Caki2 (cell line): ENCODE results near the gene ZNF343. TPM values are rescaled to one million over a fixed set of nuclear protein-coding genes. Genes with fewer than 3 reads are reported as not detected.
"Not testable (repeated sequence)": the region's sequence is repeated elsewhere in the genome, so short reads cannot be mapped to it uniquely, and the experiment has no call there.

ENCODE experiments used
- DNase-seq: peaks from one replicate; pipeline ENCODE4 v3.0.0-alpha.2; 2015; ENCODE audit warnings: low read depth
- in situ Hi-C: cut with HindIII; loops from 2 replicates; pipeline ENCODE4 v1.10.0; 2016; ENCODE audit warnings: low sequenced_read_pairs, low pct_unique_long_range_greater_than_20kb, mixed read lengths
- total RNA-seq: library from RNA; depleted of rRNA; stranded (reverse); fragments of >200 nt; shearing (Covaris generic); gene quantifications from 2 replicates; pipeline ENCODE4 v1.2.3, GENCODE V29; 2014; ENCODE audit warnings: low replicate concordance; rRNA removed

The ZNF343 gene
- total RNA-seq: 4.7 and 22.7 TPM in 2 replicates

DNA sequence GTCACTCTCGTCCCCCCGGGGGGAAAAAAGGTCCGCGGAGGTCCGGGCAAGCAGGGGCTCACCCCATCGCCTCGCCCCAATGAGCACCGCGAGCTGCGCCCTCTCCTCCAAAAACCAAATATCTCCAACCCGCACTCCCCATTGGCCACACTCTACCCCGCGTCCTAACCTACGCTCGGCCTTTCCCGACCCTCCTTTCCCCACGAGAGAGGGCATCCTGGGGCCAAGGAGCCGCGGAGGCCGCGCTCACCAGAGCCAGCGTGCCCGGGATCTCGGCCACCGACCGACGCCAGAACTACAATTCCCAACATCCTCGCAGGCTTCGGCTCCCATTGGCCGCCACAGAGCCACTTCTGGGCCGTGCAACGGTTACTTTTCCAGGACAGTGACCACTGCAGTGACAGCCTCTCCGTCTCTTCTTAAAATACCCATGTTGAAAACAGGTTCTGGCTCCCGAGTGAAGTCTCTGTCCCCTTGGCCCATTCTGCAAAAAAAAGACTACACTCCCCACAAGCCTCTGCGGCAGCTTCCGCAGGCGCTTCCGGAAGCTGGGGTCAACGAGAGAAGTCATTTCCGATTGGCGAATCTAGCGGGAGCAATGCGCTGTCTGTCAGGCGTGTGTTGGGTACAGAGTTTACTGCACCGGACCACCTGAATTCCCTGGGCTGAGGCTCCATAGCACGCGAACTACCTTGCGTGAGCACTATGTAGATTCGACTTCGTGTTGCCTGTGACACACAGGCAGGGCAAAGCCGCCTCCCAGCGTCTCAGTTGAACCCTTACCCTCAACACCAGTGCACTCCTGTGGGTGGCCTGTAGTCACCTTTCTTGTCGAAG lies at the start of gene ZNF343:
Gene ZNF343 (minus strand): TSS at position 285 of the 837 bp plus-strand sequence. CDS start 15,020 bp downstream, outside the sequence.
- in situ Hi-C loops: no loop called here
- DNase-seq: peak; percentile 89

DNA sequence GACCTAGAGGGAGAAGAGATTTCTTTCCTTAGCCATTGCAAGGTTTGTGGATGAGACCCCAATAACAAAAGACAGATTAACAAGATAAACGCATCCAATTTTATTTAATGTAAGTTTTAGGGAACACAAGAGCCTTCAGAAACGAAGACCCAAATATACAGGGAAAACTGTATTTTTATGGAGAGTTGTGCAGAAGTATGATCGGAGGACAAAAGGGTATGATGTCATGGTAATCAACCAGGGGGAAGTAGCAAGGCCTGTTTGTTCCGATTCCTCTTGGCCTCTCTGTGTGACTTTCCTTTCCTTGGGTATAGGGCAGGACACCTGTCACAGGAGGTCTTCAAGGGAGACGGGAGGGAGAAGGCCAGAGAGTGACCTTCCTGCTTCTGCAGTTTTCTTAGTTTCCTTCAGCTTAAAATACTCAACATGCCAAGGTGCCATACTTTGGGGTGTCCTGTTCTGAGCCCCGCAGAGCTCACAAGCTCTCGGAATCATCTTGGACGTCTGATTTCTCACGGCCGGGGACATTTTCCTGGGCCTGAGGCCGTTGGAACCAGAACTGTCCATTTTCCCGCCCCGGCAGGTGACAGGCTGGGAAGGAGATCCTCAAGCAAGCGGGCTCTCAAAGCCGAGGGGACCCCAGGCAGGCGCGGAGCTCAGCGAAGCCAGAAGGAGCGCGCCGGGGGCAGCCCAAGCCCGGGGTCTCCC lies 49.3 kb upstream of the ZNF343 start:
- in situ Hi-C loops: no loop called here
- DNase-seq: no peak

DNA sequence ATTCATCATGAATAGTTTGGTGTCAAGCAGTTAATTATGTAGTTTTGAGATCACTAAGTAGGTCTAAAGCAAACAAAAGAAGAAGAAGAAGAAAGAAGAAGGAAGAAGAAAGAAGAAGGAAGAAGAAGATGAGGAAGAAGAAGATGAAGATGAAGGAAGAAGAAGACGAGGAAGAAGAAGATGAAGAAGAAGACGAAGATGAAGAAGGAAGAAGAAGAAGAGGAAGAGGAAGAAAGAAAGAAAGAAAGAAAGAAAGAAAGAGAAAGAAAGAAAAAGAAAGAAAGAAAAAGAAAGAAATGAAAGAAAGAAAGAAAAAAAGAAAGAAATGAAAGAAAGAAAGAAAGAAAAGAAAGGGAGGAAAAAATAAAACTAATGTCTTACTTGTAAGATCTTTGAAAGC lies 36.9 kb upstream of the ZNF343 start:
- in situ Hi-C loops: no loop called here
- DNase-seq: no peak

DNA sequence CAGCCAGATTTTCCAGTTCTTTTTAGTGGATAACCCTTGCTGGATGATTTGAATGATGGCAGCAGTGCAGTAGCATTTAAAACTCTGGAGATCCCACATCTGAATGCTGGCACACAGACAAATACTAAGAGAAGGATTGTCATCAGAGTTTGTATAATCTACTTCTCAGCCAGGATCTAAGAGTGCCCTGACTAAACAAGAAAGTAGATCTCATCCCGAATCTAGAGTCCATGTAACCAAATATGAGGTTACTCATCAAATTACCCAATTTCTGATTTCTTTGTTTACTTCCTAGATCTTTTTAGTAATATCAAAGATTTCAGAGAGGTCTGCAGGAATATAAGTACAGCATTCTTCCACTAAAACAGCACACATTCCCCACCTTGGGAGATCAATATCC lies 35.5 kb upstream of the ZNF343 start:
- in situ Hi-C loops: no loop called here
- DNase-seq: no peak

DNA sequence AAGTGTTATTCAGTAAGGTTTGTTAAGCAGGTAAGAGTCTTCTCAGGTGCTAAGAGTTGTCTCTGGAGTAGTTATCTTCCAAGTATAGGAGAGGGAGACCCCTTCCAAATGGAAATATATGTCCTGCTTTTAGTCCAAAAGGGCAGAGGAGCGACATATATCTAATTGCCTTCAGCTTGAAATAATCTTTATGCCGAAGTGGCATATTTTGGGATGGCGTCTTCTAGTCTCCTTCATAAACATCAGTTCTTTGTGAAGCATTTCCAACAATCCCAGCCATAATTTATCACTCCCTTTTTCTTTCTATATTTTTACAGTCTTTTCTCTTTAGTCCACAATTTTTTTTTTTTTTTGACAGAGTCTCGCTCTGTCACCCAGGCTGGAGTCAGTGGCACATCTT lies 33.6 kb upstream of the ZNF343 start:
- in situ Hi-C loops: no loop called here
- DNase-seq: no peak

DNA sequence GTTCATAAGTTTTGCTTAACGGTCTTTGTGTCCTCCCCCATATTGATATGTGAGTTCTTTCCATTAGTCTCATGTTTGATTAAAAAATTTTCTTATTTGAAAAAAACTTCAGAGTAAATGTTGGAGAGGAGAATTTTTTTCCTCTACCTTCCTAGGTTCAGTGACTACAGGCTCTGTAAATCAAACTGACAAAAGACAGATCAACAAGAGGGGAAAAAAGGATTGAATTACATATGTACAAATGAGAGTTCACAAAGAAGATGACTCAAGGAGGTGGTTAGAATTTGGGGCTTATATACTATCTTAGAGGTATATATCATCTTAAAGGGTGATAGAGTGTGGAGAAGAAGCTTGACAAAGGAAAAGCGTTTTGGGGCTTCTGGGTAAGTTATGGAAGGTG lies 33.2 kb upstream of the ZNF343 start:
- no peak for DNase-seq
- in situ Hi-C loops: no loop called here

DNA sequence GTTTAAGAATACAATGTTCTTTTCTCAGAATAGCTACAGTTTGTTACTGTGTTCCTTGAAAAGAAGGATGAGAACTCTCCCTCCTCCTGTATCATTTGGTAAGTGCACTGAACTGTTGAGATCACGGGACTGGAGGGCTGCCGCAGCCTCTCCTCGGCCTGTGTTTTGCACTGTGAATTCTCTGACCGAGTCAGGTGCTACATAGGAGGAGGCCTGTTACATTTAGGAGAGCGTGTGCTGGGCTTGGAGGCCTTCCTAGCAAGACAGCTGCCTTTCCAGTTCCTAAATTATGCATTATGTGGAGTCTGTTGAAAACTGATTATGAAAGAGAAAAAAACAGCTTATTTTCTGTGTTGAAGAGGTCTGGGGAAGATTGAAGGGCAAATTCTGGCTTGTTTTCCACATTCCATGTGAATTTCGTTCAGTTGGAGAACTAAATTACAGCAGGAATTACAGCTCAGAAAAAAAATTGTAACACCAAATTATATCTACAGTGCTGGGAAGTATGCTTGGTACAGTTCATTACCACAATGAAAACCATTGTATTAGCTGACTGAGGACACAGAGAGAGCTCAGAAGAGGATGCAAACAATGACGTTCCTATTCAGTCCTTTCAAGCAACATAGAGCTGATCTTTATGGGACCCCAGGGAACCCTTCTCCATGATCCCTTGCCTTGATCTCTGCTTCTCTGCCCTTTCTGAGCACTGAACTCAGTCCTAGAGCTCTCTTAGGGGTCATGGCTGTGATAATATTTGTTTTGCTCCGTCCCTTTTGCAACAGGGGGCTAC lies 30.4 kb upstream of the ZNF343 start:
- no peak for DNase-seq
- in situ Hi-C loops: no loop called here

DNA sequence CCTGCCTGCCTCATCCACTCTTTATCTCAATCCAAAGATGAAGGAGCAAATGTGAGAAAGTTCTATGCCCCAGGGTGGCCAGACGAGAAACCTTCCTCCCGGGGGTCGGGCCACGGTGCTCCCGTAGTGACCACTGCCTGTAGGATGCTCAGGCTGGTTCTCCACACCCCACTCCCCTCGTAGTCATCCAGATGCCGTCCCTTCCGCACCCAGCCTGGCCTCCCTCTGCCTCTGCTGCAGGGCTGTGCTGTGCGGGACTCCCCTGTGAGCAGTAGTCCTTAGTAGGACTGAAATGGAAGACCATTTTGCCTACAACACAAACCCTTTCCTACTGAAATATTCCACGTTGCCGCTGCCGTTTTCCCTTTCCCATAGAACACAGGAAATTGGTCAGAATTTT lies 29.6 kb upstream of the ZNF343 start:
- DNase-seq: no peak
- in situ Hi-C loops: no loop called here

DNA sequence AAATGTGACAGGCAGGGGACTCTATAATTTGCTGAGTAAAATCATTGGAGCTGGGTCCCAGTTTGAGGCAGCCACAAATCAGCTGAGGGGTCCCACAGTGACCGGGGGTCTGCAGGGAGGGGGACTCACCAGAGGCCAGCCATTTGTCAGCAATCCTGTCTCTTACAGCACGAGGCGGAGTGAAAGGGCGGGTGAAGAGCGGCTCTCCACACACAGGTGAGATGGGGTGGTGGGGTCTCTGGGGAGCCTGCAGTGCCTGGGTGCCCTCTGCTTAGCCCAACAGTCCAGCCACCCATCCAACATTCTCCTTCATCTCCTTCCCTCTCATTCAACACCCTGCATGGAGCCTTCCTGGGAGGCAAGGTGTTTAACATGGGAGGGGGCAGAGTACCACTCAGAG lies 28.4 kb upstream of the ZNF343 start:
- in situ Hi-C loops: no loop called here
- no peak for DNase-seq

DNA sequence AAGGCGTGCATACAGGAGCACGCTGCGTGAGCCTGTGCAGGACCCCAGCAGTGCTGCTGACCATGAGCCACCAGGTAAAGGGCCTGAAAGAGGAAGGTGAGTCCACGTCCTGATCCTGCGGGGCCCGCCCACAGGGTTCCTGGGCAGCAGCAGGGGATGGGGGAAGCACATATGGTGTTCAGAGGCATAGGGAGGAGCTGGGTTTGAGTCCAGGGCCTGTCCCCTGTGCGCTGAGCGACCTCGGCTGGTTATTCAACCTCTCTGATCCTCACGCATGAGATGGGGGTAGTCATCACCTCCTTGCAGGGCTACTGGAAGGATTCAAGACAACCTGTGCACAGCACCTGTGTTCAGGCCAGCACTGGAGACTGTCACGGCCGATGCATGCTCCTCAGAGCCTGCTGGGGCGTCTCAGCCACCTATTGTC lies 27.9 kb upstream of the ZNF343 start, which contains the start of gene TMC2:
Gene TMC2 (plus strand): TSS at position 14 of the 427 bp plus-strand sequence. CDS start 49 bp downstream, at position 63.
- DNase-seq: no peak
- in situ Hi-C loops: no loop called here

DNA sequence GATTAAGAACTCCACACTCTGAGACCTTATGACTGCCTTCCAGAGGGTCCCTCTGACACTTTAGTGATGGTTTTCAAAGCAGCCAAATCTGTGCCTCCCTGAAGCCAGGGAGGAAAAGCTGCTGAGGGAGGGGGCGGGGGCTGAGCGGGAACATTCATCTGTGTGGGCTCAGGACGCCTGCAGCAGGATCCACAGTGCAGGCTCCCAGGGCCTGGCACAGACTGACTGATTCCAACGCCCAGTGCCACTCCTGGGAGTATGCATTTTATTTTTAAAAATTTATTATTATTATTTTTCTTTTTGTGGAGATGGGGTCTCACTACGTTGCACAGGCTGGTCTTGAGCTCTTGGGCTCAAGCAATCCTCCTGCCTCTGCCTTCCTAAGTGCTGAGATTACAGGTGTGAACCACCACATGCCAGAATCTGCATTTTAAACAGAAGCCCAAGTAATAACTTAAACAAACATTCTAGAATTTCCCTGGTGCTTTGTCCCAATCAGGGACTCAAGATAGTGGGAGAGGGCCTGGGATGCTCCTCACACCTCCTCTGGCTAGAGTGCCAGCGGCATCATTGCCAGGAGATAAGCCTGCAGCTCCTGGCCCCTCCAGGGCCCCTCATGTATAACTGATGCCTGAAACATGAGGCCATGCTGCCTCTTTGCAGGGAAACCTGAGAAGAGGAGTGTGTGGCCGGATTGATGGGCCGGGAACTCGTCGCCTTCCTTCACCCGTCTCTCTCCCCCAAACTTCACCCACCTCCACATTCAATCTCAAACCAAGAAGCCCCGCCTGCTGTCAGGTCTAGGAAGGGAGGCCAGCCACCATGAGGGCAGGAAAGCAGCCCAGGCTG lies 27.2 kb upstream of the ZNF343 start:
- no peak for DNase-seq
- in situ Hi-C loops: no loop called here

DNA sequence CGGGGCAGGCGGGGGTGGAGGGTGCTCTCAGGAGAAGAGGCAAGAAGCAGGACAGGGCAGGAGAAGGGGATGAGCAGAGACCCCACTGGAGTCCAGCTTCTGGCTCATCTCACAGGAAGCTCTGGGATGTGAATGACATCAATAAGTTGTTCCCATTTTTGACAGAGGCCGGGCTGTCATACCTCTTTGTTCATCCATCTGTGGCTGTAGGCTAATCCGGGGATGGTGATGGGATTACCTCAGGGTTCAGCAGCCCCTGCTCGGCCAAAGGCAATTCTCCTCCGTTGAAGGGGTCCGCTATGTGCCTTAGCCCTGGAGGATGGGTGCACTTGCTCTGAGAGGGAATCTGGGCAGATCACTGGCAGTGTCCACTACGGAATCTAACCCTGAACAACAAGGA lies 24.4 kb upstream of the ZNF343 start:
- no peak for DNase-seq
- in situ Hi-C loops: no loop called here

DNA sequence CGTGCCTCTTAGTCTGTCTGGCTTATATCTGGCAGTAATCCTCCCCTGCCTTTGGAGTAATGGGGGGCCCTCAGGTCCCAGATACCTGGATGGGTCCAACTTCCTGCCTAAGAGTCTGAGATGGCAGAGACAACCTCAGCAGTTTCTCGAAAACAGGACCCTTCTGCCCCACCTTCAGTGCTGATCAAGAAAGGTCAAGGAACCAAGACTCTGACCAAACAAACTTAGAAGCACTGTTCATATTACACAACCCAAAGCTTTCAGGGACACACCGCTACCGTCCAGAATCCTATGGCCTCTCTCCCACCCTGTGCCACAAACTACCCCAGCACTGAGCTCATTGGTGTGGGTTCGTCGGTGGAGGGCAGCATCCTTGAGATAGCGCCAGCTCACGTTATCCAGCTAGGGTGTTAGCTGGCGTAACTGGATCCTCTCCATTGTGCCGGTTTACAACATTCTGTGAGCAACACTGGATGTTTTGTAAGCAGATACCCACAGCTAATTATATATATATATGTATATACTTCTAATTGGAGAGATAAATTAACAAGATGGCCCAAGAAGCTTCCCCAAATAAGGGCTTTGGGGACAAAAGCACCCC lies 20.1 kb upstream of the ZNF343 start:
- in situ Hi-C loops: no loop called here
- no peak for DNase-seq

DNA sequence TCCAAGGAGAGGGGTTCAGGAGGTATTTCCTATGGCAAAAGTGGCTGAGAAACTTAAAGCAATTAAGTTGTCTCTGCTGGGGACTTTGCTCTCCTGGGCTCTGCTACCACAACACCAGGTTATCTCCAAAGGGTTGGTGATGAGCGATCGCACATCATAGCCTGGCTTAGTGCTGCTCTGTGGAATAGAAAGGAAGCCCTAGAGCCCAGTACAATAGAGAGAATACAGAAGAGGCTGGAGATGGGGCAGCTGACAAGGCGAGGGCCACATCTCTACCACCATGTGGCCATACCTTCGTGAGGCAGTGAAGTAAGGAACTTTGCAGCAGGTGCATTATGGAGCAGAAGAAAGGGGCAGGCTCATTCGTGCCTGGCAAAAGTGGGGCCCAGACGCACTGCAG lies 19.0 kb upstream of the ZNF343 start:
- in situ Hi-C loops: no loop called here
- no peak for DNase-seq

DNA sequence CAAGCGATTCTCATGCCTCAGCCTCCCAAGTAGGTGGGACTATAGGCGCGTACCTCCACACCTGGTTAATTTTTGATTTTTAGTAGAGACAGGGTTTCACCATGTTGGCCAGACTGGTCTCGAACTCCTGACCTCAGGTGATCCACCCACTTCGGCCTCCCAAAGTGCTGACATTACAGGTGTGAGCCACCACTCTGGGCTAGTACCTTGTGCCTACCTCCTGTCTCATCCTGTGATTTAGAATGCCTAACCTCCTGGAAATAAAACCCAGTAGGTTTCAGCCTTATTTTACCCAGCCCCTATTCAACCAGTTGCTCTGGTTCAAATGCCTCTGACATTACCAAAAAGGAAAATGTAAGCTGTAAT lies 17.5 kb upstream of the ZNF343 start:
- DNase-seq, in situ Hi-C loops: not testable (repeated sequence)

DNA sequence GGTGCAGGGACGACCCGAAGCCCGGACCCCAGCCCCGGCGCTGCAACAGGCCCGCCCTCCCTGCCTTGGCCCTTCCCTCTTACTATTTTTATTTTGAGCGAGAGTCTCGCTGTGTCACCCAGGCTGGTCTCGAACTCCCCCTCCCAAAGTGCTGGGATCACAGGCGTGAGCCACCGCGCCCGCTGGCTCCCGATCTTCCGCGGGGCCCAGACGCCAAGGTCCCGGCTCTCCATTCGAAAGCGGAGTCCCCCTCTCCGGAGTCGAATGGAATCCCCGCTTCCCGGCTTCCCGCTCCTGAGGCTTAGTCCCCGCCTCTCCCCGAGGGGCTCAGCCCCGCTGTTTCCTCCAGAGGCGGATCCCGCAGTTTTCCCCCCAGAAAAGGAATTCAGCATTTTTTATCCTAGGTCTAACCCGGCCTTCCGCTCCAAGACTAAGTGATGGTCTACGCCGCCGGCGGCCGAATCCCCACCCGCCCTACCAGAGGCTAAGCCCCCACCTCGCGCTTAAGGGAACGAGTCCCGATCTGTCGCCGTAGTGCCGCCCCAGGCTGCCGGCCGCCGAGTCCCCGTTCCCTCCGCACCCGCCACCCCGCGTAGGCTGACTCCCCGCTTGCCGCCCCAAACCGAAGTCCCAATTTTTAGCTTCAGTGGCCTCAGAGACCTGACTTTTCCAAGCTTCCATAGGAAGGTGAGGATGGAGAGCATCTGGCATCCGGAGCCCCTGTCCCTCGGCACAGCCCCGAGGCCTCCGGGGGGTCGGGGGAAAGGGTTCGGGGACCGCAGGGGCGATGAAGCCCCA lies 16.2 kb upstream of the ZNF343 start:
- in situ Hi-C loops: no loop called here
- peak; percentile 68 for DNase-seq
